ENCODE data around the gene SYNPO2. TPM values are rescaled to one million over a fixed set of nuclear protein-coding genes. Genes with fewer than 3 reads are reported as not detected.

The SYNPO2 gene
- total RNA-seq, 1 experiment from 2014 or later = 0.93 TPM

GRCh38 chr4:119037709-119038108 is 149.1 kb downstream of the SYNPO2 start:
- H3K79me2 ChIP-seq (ENCODE audit: insufficient read depth, low read length) = no peaks in the 10 kb centered on the region
- H3K4me2 ChIP-seq (ENCODE audit: low read length) = no peak overlapping the region
- intact Hi-C loops (cut with micrococcal nuclease) = no loop called here
- POLR2A ChIA-PET = no interaction called here
- H3K27me3 ChIP-seq (ENCODE audit: insufficient read depth, low read length) = no peaks in the 10 kb centered on the region
- ATAC-seq (no peak), DNase-seq (ENCODE audit: low read depth, low spot score) (no peak)
- CTCF ChIA-PET = no interaction called here
- H4K20me1 ChIP-seq (ENCODE audit: insufficient read depth) = no peaks in the 10 kb centered on the region
- H3K4me1 ChIP-seq (ENCODE audit: control insufficient read depth in 1 of 2, insufficient read depth in 2 of 2, low read length in 2 of 2) = peaks cover 0 to 6% of the 10 kb centered on the region in 2 experiments; a peak in 1 of 4 replicates
- no peak overlapping the region for H3K9ac ChIP-seq (ENCODE audit: low read length)
- no peaks in the 10 kb centered on the region for H3K9me2 ChIP-seq (ENCODE audit: insufficient read depth)
- RAD21 ChIA-PET (ENCODE audit: low non-redundant PET in 1 of 2, low total read pairs in 2 of 2, uncharacterized antibody in 2 of 2, unreplicated experiment in 2 of 2) = no interaction called here
- H2AFZ ChIP-seq (ENCODE audit: low read depth, low read length, poor library complexity, severe bottlenecking) = no peak overlapping the region
- no peak overlapping the region for H3K27ac ChIP-seq (ENCODE audit: low read depth, low read length)
- TF ChIP-seq SIN3A (IDR thresholded peaks at IDR 0.05; ENCODE audit: low read depth) = no peak
- no peak for TF ChIP-seq FOSL1 (IDR thresholded peaks at IDR 0.05; ENCODE audit: low read depth)
- TF ChIP-seq EZH2phosphoT487 (IDR thresholded peaks at IDR 0.05; ENCODE audit: borderline replicate concordance) = no peak
- no peak for TF ChIP-seq CEBPB (IDR thresholded peaks at IDR 0.05; ENCODE audit: low read depth)
- TF ChIP-seq ELF1 (IDR thresholded peaks at IDR 0.05; ENCODE audit: borderline replicate concordance, low read depth) = no peak
- no peak for TF ChIP-seq EGR1 (IDR thresholded peaks at IDR 0.05; ENCODE audit: low read depth)
- no peak for TF ChIP-seq SRF (IDR thresholded peaks at IDR 0.05; ENCODE audit: low read depth)
- no peak for TF ChIP-seq ATF3 (IDR thresholded peaks at IDR 0.05)
- TF ChIP-seq EZH2 (IDR thresholded peaks at IDR 0.05) = no peak
- no peak for TF ChIP-seq TCF7L2 (IDR thresholded peaks at IDR 0.05; ENCODE audit: borderline replicate concordance, extremely low read depth, insufficient read depth, insufficient read length)
- no peak for TF ChIP-seq MAX (IDR thresholded peaks at IDR 0.05)
- no peak for TF ChIP-seq POLR2A (IDR thresholded peaks at IDR 0.05; ENCODE audit: borderline replicate concordance, extremely low read depth, insufficient read depth, insufficient read length)
- no peak for TF ChIP-seq ZBTB33 (IDR thresholded peaks at IDR 0.05; ENCODE audit: extremely low read depth, insufficient replicate concordance, low read length)
- TF ChIP-seq CTCF (IDR thresholded peaks at IDR 0.05 in 2 of 3, conservative IDR thresholded peaks at IDR 0.05 in 1 of 3; ENCODE audit: borderline replicate concordance in 1 of 3, insufficient read depth in 1 of 3, low read depth in 2 of 3, low read length in 2 of 3) = no peak
- no peak for TF ChIP-seq ZNF274 (IDR thresholded peaks at IDR 0.05; ENCODE audit: low read depth, low read length)
- TF ChIP-seq RAD21 (IDR thresholded peaks at IDR 0.05; ENCODE audit: low read depth) = no peak
- no peak for TF ChIP-seq JUND (IDR thresholded peaks at IDR 0.05)
- H3K9me3 ChIP-seq (ENCODE audit: control insufficient read depth in 1 of 2, insufficient read depth in 1 of 2, low read depth in 1 of 2, low read length in 2 of 2) = no peaks in the 10 kb centered on the region
- no peaks in the 10 kb centered on the region for H3K36me3 ChIP-seq (ENCODE audit: control insufficient read depth in 1 of 2, insufficient read depth in 2 of 2, low read length in 2 of 2)
- no TSS peak for BruUV-seq (replicated peaks)
- no peak overlapping the region for H3K4me3 ChIP-seq (replicated peaks in 1 of 2; ENCODE audit: low read depth in 1 of 2, low read length in 2 of 2)
